ENCODE results near the gene SMARCA4.

SMARCA4 gene

GRCh38 chr19:10960314-10961072 lies at the start of gene SMARCA4:
SMARCA4 (plus strand) TSS chr19:10961030; CDS start chr19:10984152, 23,122 bp downstream.
- peak within 1 kb of the TSS; percentile 89 for H3K27ac ChIP-seq (ENCODE audit: low read depth, low read length)
- peak within 1 kb of the TSS; percentile 89 to 90 for H3K9ac ChIP-seq (ENCODE audit: low read depth in 1 of 2, low read length in 2 of 2)
- no peaks in the 10 kb centered on the region for H3K27me3 ChIP-seq (ENCODE audit: control insufficient read depth in 1 of 2, insufficient read depth in 2 of 2, low read length in 2 of 2)
- peak within 1 kb of the TSS; percentile 89 to 98 for H3K4me3 ChIP-seq (ENCODE audit: low read depth in 1 of 2, low read length in 2 of 2)
- no peaks in the 10 kb centered on the region for H3K36me3 ChIP-seq (ENCODE audit: control insufficient read depth in 1 of 2, insufficient read depth in 2 of 2, low read length in 2 of 2)
- H3K9me3 ChIP-seq (ENCODE audit: control insufficient read depth in 1 of 2, low read length in 2 of 2): no peaks in the 10 kb centered on the region
- H3K4me1 ChIP-seq (ENCODE audit: control insufficient read depth in 1 of 2, insufficient read depth in 2 of 2, low read length in 2 of 2): peaks cover 23 to 30% of the 10 kb centered on the region in 2 donors

DNA sequence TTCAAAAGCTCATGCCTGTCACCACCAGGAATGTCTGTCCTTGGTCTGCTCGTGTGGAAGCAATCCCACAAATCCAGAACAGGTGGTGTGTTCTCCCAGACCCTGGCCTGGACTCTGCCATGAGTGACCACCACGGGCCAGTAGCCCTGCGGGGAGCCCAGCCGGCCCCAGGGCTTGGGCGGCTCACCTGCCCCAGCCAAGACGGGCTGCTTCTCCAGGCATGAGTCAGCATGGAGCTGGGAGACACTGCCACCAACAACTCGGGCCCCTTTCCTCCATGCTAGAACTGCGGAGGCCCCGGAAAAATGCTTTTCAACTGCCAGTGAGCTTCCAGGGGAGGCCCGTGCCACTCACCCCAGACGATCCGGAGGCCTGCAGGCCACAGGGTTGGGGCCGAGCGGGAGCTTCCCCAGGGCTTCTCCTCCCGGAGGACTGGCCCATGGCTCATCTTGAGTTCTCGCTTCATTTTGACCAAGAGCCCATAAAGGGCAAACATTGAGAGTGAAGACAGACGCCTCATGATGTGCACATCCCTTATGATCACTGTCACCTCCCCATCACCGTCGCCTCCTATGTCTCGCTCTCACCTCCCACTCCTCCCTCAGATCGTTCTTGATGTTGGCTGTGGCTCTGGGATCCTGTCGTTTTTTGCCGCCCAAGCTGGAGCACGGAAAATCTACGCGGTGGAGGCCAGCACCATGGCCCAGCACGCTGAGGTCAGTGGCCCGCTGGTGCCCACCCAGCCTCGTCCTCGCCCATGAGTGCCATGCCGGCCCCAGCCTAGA lies 49.1 kb upstream of the SMARCA4 start:
- Histone ChIP-seq H3K4me3 (ENCODE audit: low read depth in 1 of 2, low read length in 2 of 2) (no peak overlapping the region), H3K9me3 (ENCODE audit: control insufficient read depth in 1 of 2, low read length in 2 of 2) (no peaks in the 10 kb centered on the region), H3K27me3 (ENCODE audit: control insufficient read depth in 1 of 2, insufficient read depth in 2 of 2, low read length in 2 of 2) (no peaks in the 10 kb centered on the region), H3K27ac (ENCODE audit: low read depth, low read length) (no peak overlapping the region), H3K9ac (ENCODE audit: low read depth in 1 of 2, low read length in 2 of 2) (no peak overlapping the region), H3K36me3 (ENCODE audit: control insufficient read depth in 1 of 2, insufficient read depth in 2 of 2, low read length in 2 of 2) (peaks cover 22 to 72% of the 10 kb centered on the region in 2 donors), H3K4me1 (ENCODE audit: control insufficient read depth in 1 of 2, insufficient read depth in 2 of 2, low read length in 2 of 2) (no peaks in the 10 kb centered on the region)

- H3K27ac ChIP-seq (ENCODE audit: low read depth, low read length): no peak overlapping the region
- no peaks in the 10 kb centered on the region for H3K27me3 ChIP-seq (ENCODE audit: control insufficient read depth in 1 of 2, insufficient read depth in 2 of 2, low read length in 2 of 2)
- no peak overlapping the region for H3K9ac ChIP-seq (ENCODE audit: low read depth in 1 of 2, low read length in 2 of 2)
- H3K9me3 ChIP-seq (ENCODE audit: control insufficient read depth in 1 of 2, low read length in 2 of 2): no peaks in the 10 kb centered on the region
- no peak overlapping the region for H3K4me3 ChIP-seq (ENCODE audit: low read depth in 1 of 2, low read length in 2 of 2)
- peaks cover 22 to 69% of the 10 kb centered on the region in 2 donors for H3K36me3 ChIP-seq (ENCODE audit: control insufficient read depth in 1 of 2, insufficient read depth in 2 of 2, low read length in 2 of 2)
- H3K4me1 ChIP-seq (ENCODE audit: control insufficient read depth in 1 of 2, insufficient read depth in 2 of 2, low read length in 2 of 2): no peaks in the 10 kb centered on the region
These were observed 48.2 kb upstream of the SMARCA4 start for GRCh38 chr19:10912619-10913018.

- Histone ChIP-seq H3K9me3 (ENCODE audit: control insufficient read depth in 1 of 2, low read length in 2 of 2) (no peaks in the 10 kb centered on the region), H3K9ac (ENCODE audit: low read depth in 1 of 2, low read length in 2 of 2) (no peak overlapping the region), H3K27me3 (ENCODE audit: control insufficient read depth in 1 of 2, insufficient read depth in 2 of 2, low read length in 2 of 2) (no peaks in the 10 kb centered on the region), H3K27ac (ENCODE audit: low read depth, low read length) (no peak overlapping the region), H3K36me3 (ENCODE audit: control insufficient read depth in 1 of 2, insufficient read depth in 2 of 2, low read length in 2 of 2) (peaks cover 12 to 66% of the 10 kb centered on the region in 2 donors), H3K4me1 (ENCODE audit: control insufficient read depth in 1 of 2, insufficient read depth in 2 of 2, low read length in 2 of 2) (no peaks in the 10 kb centered on the region), H3K4me3 (ENCODE audit: low read depth in 1 of 2, low read length in 2 of 2) (no peak overlapping the region)
These were observed 47.0 kb upstream of the SMARCA4 start for GRCh38 chr19:10913716-10914340.

GRCh38 chr19:10915130-10916091 lies 45.4 kb upstream of the SMARCA4 start:
- no peak overlapping the region for H3K27ac ChIP-seq (ENCODE audit: low read depth, low read length)
- H3K4me3 ChIP-seq (ENCODE audit: low read depth in 1 of 2, low read length in 2 of 2): no peak overlapping the region
- H3K9ac ChIP-seq (ENCODE audit: low read depth in 1 of 2, low read length in 2 of 2): no peak overlapping the region
- H3K27me3 ChIP-seq (ENCODE audit: control insufficient read depth in 1 of 2, insufficient read depth in 2 of 2, low read length in 2 of 2): no peaks in the 10 kb centered on the region
- H3K36me3 ChIP-seq (ENCODE audit: control insufficient read depth in 1 of 2, insufficient read depth in 2 of 2, low read length in 2 of 2): peaks cover 13 to 74% of the 10 kb centered on the region in 2 donors
- H3K9me3 ChIP-seq (ENCODE audit: control insufficient read depth in 1 of 2, low read length in 2 of 2): no peaks in the 10 kb centered on the region
- H3K4me1 ChIP-seq (ENCODE audit: control insufficient read depth in 1 of 2, insufficient read depth in 2 of 2, low read length in 2 of 2): no peaks in the 10 kb centered on the region

- peaks cover 17 to 82% of the 10 kb centered on the region in 2 donors for H3K36me3 ChIP-seq (ENCODE audit: control insufficient read depth in 1 of 2, insufficient read depth in 2 of 2, low read length in 2 of 2)
- no peaks in the 10 kb centered on the region for H3K27me3 ChIP-seq (ENCODE audit: control insufficient read depth in 1 of 2, insufficient read depth in 2 of 2, low read length in 2 of 2)
- no peak overlapping the region for H3K4me3 ChIP-seq (ENCODE audit: low read depth in 1 of 2, low read length in 2 of 2)
- no peaks in the 10 kb centered on the region for H3K9me3 ChIP-seq (ENCODE audit: control insufficient read depth in 1 of 2, low read length in 2 of 2)
- H3K9ac ChIP-seq (ENCODE audit: low read depth in 1 of 2, low read length in 2 of 2): no peak overlapping the region
- H3K27ac ChIP-seq (ENCODE audit: low read depth, low read length): no peak overlapping the region
- no peaks in the 10 kb centered on the region for H3K4me1 ChIP-seq (ENCODE audit: control insufficient read depth in 1 of 2, insufficient read depth in 2 of 2, low read length in 2 of 2)
These were observed 44.2 kb upstream of the SMARCA4 start for GRCh38 chr19:10916602-10917001.

DNA sequence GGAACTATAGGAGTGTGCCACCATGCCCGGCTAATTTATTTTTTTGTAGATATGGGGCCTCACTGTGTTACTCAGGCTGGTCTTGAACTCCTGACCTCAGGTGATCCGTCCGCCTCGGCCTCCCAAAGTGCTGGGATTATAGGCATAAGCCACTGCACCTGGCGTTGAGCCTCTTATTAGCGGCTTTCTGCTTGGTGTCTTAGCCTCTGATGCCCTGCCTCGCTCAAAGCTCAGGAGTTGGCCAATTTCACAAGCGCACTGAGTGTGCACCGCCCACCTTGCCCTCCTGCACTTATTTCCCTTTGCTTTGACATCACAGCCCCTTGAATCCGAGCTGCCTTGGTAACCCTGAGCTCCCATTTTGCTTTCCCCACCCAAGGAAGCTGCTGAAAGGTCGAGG lies 42.5 kb upstream of the SMARCA4 start:
- H3K9me3 ChIP-seq (ENCODE audit: control insufficient read depth in 1 of 2, low read length in 2 of 2): no peaks in the 10 kb centered on the region
- H3K4me1 ChIP-seq (ENCODE audit: control insufficient read depth in 1 of 2, insufficient read depth in 2 of 2, low read length in 2 of 2): no peaks in the 10 kb centered on the region
- H3K27ac ChIP-seq (ENCODE audit: low read depth, low read length): no peak overlapping the region
- H3K4me3 ChIP-seq (ENCODE audit: low read depth in 1 of 2, low read length in 2 of 2): no peak overlapping the region
- peaks cover 17 to 83% of the 10 kb centered on the region in 2 donors for H3K36me3 ChIP-seq (ENCODE audit: control insufficient read depth in 1 of 2, insufficient read depth in 2 of 2, low read length in 2 of 2)
- no peaks in the 10 kb centered on the region for H3K27me3 ChIP-seq (ENCODE audit: control insufficient read depth in 1 of 2, insufficient read depth in 2 of 2, low read length in 2 of 2)
- H3K9ac ChIP-seq (ENCODE audit: low read depth in 1 of 2, low read length in 2 of 2): no peak overlapping the region

DNA sequence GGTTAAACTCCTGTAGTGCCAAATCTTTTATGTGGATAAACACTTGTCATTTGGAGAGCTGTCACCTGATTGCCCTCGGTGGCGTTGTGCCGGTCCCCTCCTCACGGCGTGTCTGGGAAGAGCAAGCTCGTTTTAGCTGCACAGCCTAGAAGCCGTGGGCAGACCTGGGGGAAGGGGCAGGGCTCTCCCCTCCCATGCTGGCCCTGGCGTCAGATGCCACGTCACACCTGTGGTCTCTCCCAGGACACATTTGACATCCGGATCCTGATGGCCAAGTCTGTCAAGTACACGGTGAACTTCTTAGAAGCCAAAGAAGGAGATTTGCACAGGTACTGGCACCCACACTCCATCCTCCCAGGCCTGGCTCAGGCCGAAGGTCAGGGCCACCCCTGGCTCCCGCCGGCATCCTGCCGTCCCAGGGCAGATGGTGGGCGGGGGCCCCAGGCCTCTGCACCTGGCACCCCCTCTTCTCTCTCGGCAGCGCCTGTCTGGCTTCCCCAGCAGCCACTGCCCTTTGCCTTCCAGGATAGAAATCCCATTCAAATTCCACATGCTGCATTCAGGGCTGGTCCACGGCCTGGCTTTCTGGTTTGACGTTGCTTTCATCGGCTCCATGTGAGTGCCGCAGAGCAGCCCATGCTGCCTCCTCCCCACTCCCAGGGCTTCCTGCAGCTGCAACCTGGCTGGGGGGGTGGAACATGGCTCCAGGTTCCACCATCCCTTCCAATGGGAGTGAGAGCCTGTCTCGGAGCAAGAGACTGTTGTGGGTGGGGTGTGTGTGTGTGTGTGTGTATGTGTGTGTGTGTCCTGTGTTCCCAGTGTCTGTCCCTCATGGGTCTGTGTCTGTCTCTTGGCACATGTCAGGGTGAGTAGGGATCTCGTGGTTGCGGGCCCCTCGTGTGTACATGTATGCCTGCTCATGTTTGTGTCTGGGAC lies 41.2 kb upstream of the SMARCA4 start:
- Histone ChIP-seq H3K9ac (ENCODE audit: low read depth in 1 of 2, low read length in 2 of 2) (no peak overlapping the region), H3K9me3 (ENCODE audit: control insufficient read depth in 1 of 2, low read length in 2 of 2) (no peaks in the 10 kb centered on the region), H3K4me1 (ENCODE audit: control insufficient read depth in 1 of 2, insufficient read depth in 2 of 2, low read length in 2 of 2) (no peaks in the 10 kb centered on the region), H3K4me3 (ENCODE audit: low read depth in 1 of 2, low read length in 2 of 2) (no peak overlapping the region), H3K36me3 (ENCODE audit: control insufficient read depth in 1 of 2, insufficient read depth in 2 of 2, low read length in 2 of 2) (peaks cover 18 to 84% of the 10 kb centered on the region in 2 donors), H3K27ac (ENCODE audit: low read depth, low read length) (no peak overlapping the region), H3K27me3 (ENCODE audit: control insufficient read depth in 1 of 2, insufficient read depth in 2 of 2, low read length in 2 of 2) (no peaks in the 10 kb centered on the region)

DNA sequence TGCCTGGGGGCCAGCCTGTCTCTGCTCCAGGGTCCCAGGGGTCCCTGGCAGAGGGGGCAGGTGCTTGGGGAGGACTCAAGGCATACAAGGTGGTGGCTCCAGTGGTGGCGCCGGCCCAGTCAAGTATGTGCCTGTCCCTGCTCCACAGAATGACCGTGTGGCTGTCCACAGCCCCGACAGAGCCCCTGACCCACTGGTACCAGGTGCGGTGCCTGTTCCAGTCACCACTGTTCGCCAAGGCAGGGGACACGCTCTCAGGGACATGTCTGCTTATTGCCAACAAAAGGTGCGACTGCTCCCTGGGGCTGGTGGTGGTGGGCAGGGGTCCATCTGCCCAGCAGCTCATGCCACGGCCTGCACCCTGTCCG lies 40.6 kb upstream of the SMARCA4 start:
- no peak overlapping the region for H3K27ac ChIP-seq (ENCODE audit: low read depth, low read length)
- no peaks in the 10 kb centered on the region for H3K9me3 ChIP-seq (ENCODE audit: control insufficient read depth in 1 of 2, low read length in 2 of 2)
- peaks cover 19 to 81% of the 10 kb centered on the region in 2 donors for H3K36me3 ChIP-seq (ENCODE audit: control insufficient read depth in 1 of 2, insufficient read depth in 2 of 2, low read length in 2 of 2)
- no peaks in the 10 kb centered on the region for H3K4me1 ChIP-seq (ENCODE audit: control insufficient read depth in 1 of 2, insufficient read depth in 2 of 2, low read length in 2 of 2)
- H3K27me3 ChIP-seq (ENCODE audit: control insufficient read depth in 1 of 2, insufficient read depth in 2 of 2, low read length in 2 of 2): no peaks in the 10 kb centered on the region
- H3K4me3 ChIP-seq (ENCODE audit: low read depth in 1 of 2, low read length in 2 of 2): no peak overlapping the region
- no peak overlapping the region for H3K9ac ChIP-seq (ENCODE audit: low read depth in 1 of 2, low read length in 2 of 2)

Data from duodenal mucosa (tissue), 2 donors.